Measurements from ENCODE around the gene MRI1.
"Not testable (repeated sequence)": the region's sequence is repeated elsewhere in the genome, so short reads cannot be mapped to it uniquely, and the experiment has no call there.

Gene MRI1

DNA sequence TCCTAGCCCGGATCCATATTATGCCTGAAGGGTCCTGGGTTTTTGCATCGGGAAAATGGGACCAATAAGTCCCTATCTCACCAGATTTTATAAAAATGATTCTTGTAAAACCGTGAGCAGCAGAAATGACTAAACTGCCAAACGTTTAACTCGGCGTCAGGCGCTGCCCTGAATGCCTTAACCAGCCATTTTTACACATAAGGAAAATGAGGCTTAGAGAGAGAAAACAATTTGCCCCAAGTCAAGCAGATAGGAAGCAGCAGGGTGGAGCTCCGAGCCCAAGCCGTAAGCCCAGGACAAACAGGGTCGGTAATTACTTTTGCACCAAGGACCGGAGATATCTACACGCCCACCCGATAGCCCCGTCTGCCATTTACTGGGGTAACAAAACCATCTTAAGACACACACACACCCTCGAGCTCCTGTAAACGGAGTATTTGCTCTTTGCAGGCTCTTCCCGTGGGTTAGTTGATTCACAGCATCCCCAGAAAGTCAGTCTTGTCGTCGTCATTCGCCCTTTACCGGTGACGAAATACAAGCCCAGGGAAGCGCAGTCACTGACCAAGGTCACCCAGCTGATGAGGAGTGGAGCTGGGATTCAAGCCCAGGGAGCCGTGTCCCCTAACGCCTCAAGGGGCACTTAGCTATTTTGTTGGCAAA, 16.0 kb upstream of the MRI1 start:
- Histone ChIP-seq H3K27ac (ENCODE audit: low read length) (peak overlapping the region; percentile 37), H3K4me2 (ENCODE audit: low read length) (peak overlapping the region; percentile 96), H3K4me3 (ENCODE audit: low read length) (peak overlapping the region; percentile 88), H3K9me3 (ENCODE audit: insufficient read depth, low read length) (no peaks in the 10 kb centered on the region), H2AFZ (ENCODE audit: low read depth, low read length) (peak overlapping the region; percentile 85), H3K79me2 (ENCODE audit: low read length) (peaks cover 15% of the 10 kb centered on the region), H3K9ac (ENCODE audit: low read length) (peak overlapping the region; percentile 91), H3K4me1 (ENCODE audit: low read length) (peaks cover 10% of the 10 kb centered on the region), H4K20me1 (ENCODE audit: insufficient read depth, low read length) (no peaks in the 10 kb centered on the region), H3K27me3 (ENCODE audit: low read depth, low read length) (no peaks in the 10 kb centered on the region), H3K36me3 (replicated peaks; ENCODE audit: low read depth, low read length) (no peaks in the 10 kb centered on the region)
- TF ChIP-seq EZH2phosphoT487 (IDR thresholded peaks at IDR 0.05; ENCODE audit: low read depth) = no peak
- TF ChIP-seq, protein P1, sequence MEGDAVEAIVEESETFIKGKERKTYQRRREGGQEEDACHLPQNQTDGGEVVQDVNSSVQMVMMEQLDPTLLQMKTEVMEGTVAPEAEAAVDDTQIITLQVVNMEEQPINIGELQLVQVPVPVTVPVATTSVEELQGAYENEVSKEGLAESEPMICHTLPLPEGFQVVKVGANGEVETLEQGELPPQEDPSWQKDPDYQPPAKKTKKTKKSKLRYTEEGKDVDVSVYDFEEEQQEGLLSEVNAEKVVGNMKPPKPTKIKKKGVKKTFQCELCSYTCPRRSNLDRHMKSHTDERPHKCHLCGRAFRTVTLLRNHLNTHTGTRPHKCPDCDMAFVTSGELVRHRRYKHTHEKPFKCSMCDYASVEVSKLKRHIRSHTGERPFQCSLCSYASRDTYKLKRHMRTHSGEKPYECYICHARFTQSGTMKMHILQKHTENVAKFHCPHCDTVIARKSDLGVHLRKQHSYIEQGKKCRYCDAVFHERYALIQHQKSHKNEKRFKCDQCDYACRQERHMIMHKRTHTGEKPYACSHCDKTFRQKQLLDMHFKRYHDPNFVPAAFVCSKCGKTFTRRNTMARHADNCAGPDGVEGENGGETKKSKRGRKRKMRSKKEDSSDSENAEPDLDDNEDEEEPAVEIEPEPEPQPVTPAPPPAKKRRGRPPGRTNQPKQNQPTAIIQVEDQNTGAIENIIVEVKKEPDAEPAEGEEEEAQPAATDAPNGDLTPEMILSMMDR (IDR thresholded peaks at IDR 0.05; ENCODE audit: low read depth, low read length) = no peak

DNA sequence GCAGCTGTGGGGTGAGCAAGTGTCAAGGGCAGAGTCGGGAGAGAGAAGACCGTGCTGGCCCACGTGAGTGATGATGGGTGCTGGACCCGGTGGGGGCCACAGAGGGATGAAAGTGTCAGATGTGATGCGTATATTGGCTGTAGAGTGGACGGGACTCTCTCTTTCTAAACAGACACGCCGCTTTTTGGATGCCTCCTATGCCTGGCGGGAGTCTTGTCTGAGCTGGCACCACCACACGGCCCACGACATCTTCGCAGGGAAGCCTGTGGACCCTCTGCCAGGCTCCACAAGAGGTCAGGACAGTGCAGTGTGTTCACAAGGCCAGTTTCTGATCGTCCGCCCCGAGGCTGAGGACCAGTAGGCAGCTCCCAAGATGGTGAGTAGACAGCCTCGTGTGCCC, 12.9 kb upstream of the MRI1 start:
- TF ChIP-seq EZH2phosphoT487 (IDR thresholded peaks at IDR 0.05; ENCODE audit: low read depth) = no peak
- TF ChIP-seq, protein P1 (IDR thresholded peaks at IDR 0.05; ENCODE audit: low read depth, low read length) = no peak
- Histone ChIP-seq H3K4me3 (ENCODE audit: low read length) (no peak overlapping the region), H3K79me2 (ENCODE audit: low read length) (peaks cover 15% of the 10 kb centered on the region), H3K4me2 (ENCODE audit: low read length) (no peak overlapping the region), H3K36me3 (replicated peaks; ENCODE audit: low read depth, low read length) (peaks cover 13% of the 10 kb centered on the region), H3K27me3 (ENCODE audit: low read depth, low read length) (no peaks in the 10 kb centered on the region), H3K27ac (ENCODE audit: low read length) (no peak overlapping the region), H4K20me1 (ENCODE audit: insufficient read depth, low read length) (no peaks in the 10 kb centered on the region), H3K9me3 (ENCODE audit: insufficient read depth, low read length) (no peaks in the 10 kb centered on the region), H3K9ac (ENCODE audit: low read length) (no peak overlapping the region), H2AFZ (ENCODE audit: low read depth, low read length) (no peak overlapping the region), H3K4me1 (ENCODE audit: low read length) (peaks cover 10% of the 10 kb centered on the region)

DNA sequence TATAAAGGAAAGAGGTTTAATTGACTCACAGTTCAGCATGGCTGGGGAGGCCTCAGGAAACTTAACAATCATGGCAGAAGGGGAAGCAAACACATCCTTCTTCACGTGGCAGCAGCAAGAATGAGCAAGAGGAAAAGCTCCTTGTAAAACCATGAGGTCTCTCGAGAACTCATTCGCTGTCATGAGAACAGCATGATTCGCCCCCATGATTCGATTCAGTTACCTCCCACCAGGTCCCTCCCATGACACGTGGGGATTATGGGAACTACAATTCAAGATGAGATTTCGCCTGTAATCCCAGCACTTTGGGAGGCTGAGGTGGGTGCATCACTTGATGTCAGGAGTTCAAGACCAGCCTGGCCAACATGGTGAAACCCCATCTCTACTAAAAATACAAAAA, 10.7 kb upstream of the MRI1 start:
- H3K4me1 ChIP-seq (ENCODE audit: low read length); H3K4me2 ChIP-seq (ENCODE audit: low read length): not testable (repeated sequence)

DNA sequence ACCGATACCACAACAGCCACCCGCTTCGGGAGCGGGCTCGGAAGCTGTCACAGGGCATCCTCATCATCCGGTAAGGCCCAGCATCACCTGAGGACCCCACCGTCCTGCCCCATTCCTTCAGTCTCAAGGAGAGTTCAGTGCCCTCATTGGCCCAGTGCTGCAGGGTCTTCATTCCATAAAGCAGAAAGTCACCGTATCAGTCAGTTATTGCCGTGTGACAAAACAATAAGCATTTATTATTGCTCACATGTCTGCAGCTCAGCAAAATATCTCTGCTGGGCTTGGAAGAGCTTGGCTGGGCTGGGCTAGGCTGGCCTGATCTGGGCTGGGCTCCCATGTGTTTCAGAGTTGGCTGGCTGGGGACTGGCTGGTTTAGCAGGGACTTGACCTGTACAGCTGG, 8.1 kb upstream of the MRI1 start:
- no peak overlapping the region for H2AFZ ChIP-seq (ENCODE audit: low read depth, low read length)
- no peaks in the 10 kb centered on the region for H3K79me2 ChIP-seq (ENCODE audit: low read length)
- H3K36me3 ChIP-seq (replicated peaks; ENCODE audit: low read depth, low read length) = peaks cover 32% of the 10 kb centered on the region
- no peak overlapping the region for H3K4me2 ChIP-seq (ENCODE audit: low read length)
- H3K4me1 ChIP-seq (ENCODE audit: low read length) = no peaks in the 10 kb centered on the region
- H3K9me3 ChIP-seq (ENCODE audit: insufficient read depth, low read length) = no peaks in the 10 kb centered on the region
- no peaks in the 10 kb centered on the region for H3K27me3 ChIP-seq (ENCODE audit: low read depth, low read length)
- no peak overlapping the region for H3K27ac ChIP-seq (ENCODE audit: low read length)
- no peak for TF ChIP-seq EZH2phosphoT487 (IDR thresholded peaks at IDR 0.05; ENCODE audit: low read depth)
- TF ChIP-seq, protein P1 (IDR thresholded peaks at IDR 0.05; ENCODE audit: low read depth, low read length) = no peak
- no peak overlapping the region for H3K4me3 ChIP-seq (ENCODE audit: low read length)
- H4K20me1 ChIP-seq (ENCODE audit: insufficient read depth, low read length) = no peaks in the 10 kb centered on the region
- no peak overlapping the region for H3K9ac ChIP-seq (ENCODE audit: low read length)

More for the DNA sequence above, 10.7 kb upstream of the MRI1 start:
- H2AFZ ChIP-seq (ENCODE audit: low read depth, low read length); H3K27ac ChIP-seq (ENCODE audit: low read length); H3K79me2 ChIP-seq (ENCODE audit: low read length); H3K9me3 ChIP-seq (ENCODE audit: insufficient read depth, low read length); H3K9ac ChIP-seq (ENCODE audit: low read length); H4K20me1 ChIP-seq (ENCODE audit: insufficient read depth, low read length); H3K4me3 ChIP-seq (ENCODE audit: low read length); H3K27me3 ChIP-seq (ENCODE audit: low read depth, low read length): not testable (repeated sequence)
- peaks cover 30% of the 10 kb centered on the region for H3K36me3 ChIP-seq (replicated peaks; ENCODE audit: low read depth, low read length)
